Tibial nerve (tissue), 4 donors: Measurements from ENCODE around the gene ZNF385C. TPM values are rescaled to one million over a fixed set of nuclear protein-coding genes. Genes with fewer than 3 reads are reported as not detected.

Experiments used
- DNase-seq, 2 donors: peaks; one replicate each; pipeline ENCODE4 v3.0.0-alpha.2; 2019; ENCODE audit warnings: low spot score in 2 of 2
- H3K27ac ChIP-seq, 4 donors: fragments of 200-600 bp; sonication (generic) in 3 of 4; one replicate each; pipeline ENCODE4 v1.5.1; 2017 to 2019; ENCODE audit warnings: mild to moderate bottlenecking in 1 of 4
- H3K27me3 ChIP-seq, 2 donors: fragments of 200-600 bp; sonication (generic) in 1 of 2; one replicate each; pipeline versions ENCODE4 v1.5.1 to v1.6.0; 2017 to 2019
- H3K36me3 ChIP-seq, 3 donors: fragments of 200-600 bp; sonication (generic); one replicate each; pipeline ENCODE4 v1.5.1; 2018 to 2019
- H3K4me1 ChIP-seq, 4 donors: fragments of 200-600 bp; sonication (generic) in 3 of 4; one replicate each; pipeline ENCODE4 v1.5.1; 2017 to 2019
- H3K4me3 ChIP-seq, 4 donors: fragments of 200-600 bp; sonication (generic) in 3 of 4; one replicate each; pipeline ENCODE4 v1.5.1; 2017 to 2019; ENCODE audit warnings: mild to moderate bottlenecking in 1 of 4, moderate library complexity in 1 of 4
- H3K9me3 ChIP-seq, 4 donors: fragments of 200-600 bp; sonication (generic) in 3 of 4; one replicate each; pipeline ENCODE4 v1.5.1; 2017 to 2019
- EP300 ChIP-seq, 2 donors: sonication (generic); formaldehyde crosslinking; IDR thresholded peaks; one replicate each; pipeline ENCODE4 v1.6.1; 2017; ENCODE audit warnings: antibody characterized with exemption in 2 of 2, mild to moderate bottlenecking in 1 of 2
- POLR2A ChIP-seq, 2 donors: fragments of 450-650 bp; IDR thresholded peaks; one replicate each; pipeline ENCODE4 v1.6.1; 2017; ENCODE audit warnings: antibody characterized with exemption in 2 of 2, mild to moderate bottlenecking in 2 of 2, moderate library complexity in 2 of 2
- WGBS, 2 donors: methylation state at CpG; one replicate each; pipeline ENCODE4 v1.1.5; 2018; 5-methylcytosine and 5-hydroxymethylcytosine counted together
- total RNA-seq, 4 donors: library from RNA; depleted of rRNA; stranded (reverse); fragments of >200 nt; gene quantifications; one replicate each; pipeline ENCODE4 v1.1.0, GENCODE V29; 2016
- TF ChIP-seq, protein P1 (sequence below), 5 experiments: fragments of 200-600 bp in 3 of 5; fragments of 450-650 bp in 2 of 5; sonication (generic) in 3 of 5; IDR thresholded peaks; one replicate each; pipeline ENCODE4 v1.5.1; 2016 to 2019; ENCODE audit warnings: antibody characterized with exemption in 5 of 5, mild to moderate bottlenecking in 3 of 5, moderate library complexity in 2 of 5

The ZNF385C gene
- total RNA-seq, 4 donors from 2014 or later, result 0.20 to 1.5 TPM; not detected in 2

DNA sequence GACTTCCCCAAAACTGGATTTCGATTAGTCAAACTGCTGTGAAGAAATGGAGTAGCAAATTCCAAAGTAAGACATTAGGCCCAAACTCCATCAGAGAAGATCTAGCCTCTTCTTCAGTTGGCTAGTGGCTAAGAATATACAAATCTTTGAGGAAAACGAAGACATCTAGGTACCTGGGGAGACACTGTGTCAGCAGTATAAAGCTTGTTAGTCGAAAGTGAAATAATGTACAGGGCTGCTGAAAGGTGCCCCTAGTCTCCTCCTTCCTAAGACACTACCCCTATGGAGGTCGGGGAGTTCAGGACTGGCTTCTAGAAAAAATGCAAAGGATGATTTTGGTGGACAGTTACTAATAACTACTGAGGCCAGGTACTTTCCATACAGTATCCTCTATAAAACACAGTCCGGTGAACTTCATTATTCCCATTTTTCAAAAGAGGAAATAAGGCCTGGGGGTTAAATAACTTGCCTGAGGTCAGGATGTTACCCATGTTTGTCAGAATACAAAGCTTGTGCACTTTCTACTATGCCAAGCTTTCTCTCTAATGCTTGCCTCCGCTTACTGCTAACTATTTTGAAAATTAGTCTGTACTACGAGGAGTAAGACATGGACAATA lies 96.0 kb downstream of the ZNF385C start:
- TF ChIP-seq EP300 (IDR thresholded peaks at IDR 0.05) (no peak), POLR2A (IDR thresholded peaks at IDR 0.05) (no peak)
- TF ChIP-seq, protein P1, sequence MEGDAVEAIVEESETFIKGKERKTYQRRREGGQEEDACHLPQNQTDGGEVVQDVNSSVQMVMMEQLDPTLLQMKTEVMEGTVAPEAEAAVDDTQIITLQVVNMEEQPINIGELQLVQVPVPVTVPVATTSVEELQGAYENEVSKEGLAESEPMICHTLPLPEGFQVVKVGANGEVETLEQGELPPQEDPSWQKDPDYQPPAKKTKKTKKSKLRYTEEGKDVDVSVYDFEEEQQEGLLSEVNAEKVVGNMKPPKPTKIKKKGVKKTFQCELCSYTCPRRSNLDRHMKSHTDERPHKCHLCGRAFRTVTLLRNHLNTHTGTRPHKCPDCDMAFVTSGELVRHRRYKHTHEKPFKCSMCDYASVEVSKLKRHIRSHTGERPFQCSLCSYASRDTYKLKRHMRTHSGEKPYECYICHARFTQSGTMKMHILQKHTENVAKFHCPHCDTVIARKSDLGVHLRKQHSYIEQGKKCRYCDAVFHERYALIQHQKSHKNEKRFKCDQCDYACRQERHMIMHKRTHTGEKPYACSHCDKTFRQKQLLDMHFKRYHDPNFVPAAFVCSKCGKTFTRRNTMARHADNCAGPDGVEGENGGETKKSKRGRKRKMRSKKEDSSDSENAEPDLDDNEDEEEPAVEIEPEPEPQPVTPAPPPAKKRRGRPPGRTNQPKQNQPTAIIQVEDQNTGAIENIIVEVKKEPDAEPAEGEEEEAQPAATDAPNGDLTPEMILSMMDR (IDR thresholded peaks at IDR 0.05), result no peak
- peaks cover 0 to 70% (median 48%) of the 10 kb centered on the region in 4 donors for H3K4me1 ChIP-seq
- no peak for DNase-seq
- peak overlapping the region; percentile 21 to 83 (median 59) for H3K27ac ChIP-seq
- H3K27me3 ChIP-seq, result no peaks in the 10 kb centered on the region
- peaks cover 0 to 41% (median 15%) of the 10 kb centered on the region in 3 donors for H3K36me3 ChIP-seq
- 59 to 71% methylated on average over 7 of the region's 7 CpGs for WGBS, 2 donors
- H3K4me3 ChIP-seq, result no peak overlapping the region
- no peaks in the 10 kb centered on the region for H3K9me3 ChIP-seq

DNA sequence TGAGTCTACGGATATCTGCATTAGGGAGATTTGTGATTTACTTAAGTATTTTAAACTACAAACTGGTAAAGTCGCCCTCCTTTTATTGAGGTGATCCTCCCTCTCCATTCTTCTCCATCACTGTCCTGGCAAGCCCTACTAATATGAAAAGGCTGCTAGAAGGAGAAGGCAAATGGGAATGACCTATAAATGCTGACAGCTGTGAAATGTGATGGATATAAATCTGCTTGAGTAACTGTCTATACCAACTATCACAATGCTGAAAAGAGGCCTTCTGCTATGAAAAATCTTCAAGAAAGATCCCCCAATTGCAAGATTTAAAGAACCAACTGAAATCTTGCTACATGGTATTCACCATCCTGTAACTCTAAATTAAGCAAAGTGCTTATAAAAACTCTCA lies 96.5 kb downstream of the ZNF385C start:
- 71 to 83% methylated on average over 2 of the region's 2 CpGs for WGBS, 2 donors
- peak overlapping the region; percentile 21 to 83 (median 59) for H3K27ac ChIP-seq
- no peak overlapping the region for H3K4me3 ChIP-seq
- H3K9me3 ChIP-seq, result no peaks in the 10 kb centered on the region
- no peak for DNase-seq
- TF ChIP-seq, protein P1 (IDR thresholded peaks at IDR 0.05), result no peak
- no peak for TF ChIP-seq EP300 (IDR thresholded peaks at IDR 0.05)
- no peak for TF ChIP-seq POLR2A (IDR thresholded peaks at IDR 0.05)
- H3K36me3 ChIP-seq, result peaks cover 0 to 46% (median 15%) of the 10 kb centered on the region in 3 donors
- peaks cover 0 to 65% (median 46%) of the 10 kb centered on the region in 4 donors for H3K4me1 ChIP-seq
- no peaks in the 10 kb centered on the region for H3K27me3 ChIP-seq

DNA sequence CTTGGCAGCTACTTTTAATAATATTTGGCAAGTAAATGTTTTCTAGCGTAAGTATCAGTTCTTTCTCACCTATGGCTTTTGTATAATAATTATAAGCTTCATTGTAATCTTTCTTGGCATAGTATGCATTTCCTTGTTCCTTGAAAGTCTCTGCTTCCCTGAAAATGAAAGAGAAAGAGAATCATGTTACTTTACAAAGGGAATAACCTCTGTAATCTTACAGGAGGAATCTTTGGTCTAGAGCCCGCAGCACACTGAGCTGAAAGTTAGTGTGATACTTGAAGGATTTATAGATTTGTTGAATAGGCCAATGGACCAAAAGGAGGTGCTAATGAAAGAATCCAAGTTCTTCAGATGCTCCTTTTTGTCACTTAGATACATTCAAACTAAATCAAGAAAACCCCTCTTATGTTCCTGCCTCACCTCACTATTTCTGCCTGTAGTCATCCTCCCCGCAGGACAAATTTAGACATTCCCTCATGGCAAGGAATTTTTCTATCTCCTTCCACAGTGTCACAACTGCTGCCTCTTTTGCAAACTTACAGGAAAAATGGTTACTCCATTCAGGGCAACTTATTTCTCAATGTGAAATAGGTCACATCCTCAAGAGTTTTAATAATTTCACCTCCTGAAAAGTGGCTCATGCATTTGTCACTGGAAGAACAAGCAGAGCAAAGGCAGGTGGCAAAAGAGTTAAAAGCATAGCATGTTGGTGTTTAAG lies 97.7 kb downstream of the ZNF385C start:
- Histone ChIP-seq H3K4me1 (peaks cover 0 to 53% (median 43%) of the 10 kb centered on the region in 4 donors), H3K27ac (peak overlapping the region in 3 of 4 donors; percentile 41 to 83 (median 77)), H3K27me3 (no peaks in the 10 kb centered on the region), H3K9me3 (no peaks in the 10 kb centered on the region), H3K4me3 (no peak overlapping the region), H3K36me3 (peaks cover 2 to 58% (median 15%) of the 10 kb centered on the region in 3 donors)
- DNase-seq, result no peak
- 81 to 83% methylated on average over 3 of the region's 3 CpGs for WGBS, 2 donors
- TF ChIP-seq EP300 (IDR thresholded peaks at IDR 0.05), result no peak
- TF ChIP-seq, protein P1 (IDR thresholded peaks at IDR 0.05), result no peak
- TF ChIP-seq POLR2A (IDR thresholded peaks at IDR 0.05), result no peak

DNA sequence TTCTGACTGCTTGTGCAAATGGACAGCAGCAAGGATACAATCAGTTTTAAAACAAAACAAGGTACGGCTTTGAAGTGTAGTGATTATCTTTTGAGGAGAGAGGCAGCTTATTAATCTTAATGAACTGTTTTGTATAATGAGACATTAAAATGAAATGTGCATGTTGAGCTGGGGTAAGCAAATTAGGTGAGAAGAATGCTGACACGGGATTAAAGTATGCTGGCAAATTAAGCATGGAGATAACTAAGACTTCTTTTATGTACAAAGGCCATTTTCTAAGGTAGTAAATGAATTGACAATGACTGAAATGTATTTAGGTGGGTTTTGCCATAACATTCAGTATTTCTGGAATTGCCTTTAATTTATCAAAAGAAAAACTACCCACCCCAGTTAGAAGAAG lies 99.8 kb downstream of the ZNF385C start:
- Histone ChIP-seq H3K4me1 (peaks cover 0 to 35% (median 27%) of the 10 kb centered on the region in 4 donors), H3K4me3 (no peak overlapping the region), H3K9me3 (no peaks in the 10 kb centered on the region), H3K27me3 (no peaks in the 10 kb centered on the region), H3K27ac (peak overlapping the region in 1 of 4 donors; percentile 14), H3K36me3 (peaks cover 3 to 79% (median 31%) of the 10 kb centered on the region in 3 donors)
- DNase-seq, result no peak
- WGBS, 2 donors, result 43 to 47% methylated on average over 2 of the region's 2 CpGs
- TF ChIP-seq POLR2A (IDR thresholded peaks at IDR 0.05) (no peak), EP300 (IDR thresholded peaks at IDR 0.05) (no peak)
- TF ChIP-seq, protein P1 (IDR thresholded peaks at IDR 0.05), result no peak

DNA sequence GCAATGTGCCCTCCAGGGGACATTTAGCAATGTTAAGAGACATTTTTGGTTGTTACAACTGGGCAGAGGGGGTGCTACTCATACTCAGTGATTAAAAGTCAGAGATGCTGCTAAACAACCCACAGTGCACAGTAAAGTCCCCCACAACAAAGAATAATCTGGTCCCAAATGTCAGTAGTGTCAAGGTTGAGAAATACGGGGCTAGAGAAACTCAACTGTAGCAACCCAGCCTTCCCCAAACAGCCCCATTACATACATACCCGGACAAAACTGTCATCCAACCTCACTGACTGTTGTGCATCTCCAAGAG lies 101.5 kb downstream of the ZNF385C start:
- H3K27me3 ChIP-seq, result no peaks in the 10 kb centered on the region
- DNase-seq, result no peak
- H3K4me1 ChIP-seq, result peaks cover 0 to 28% (median 21%) of the 10 kb centered on the region in 4 donors
- no peak overlapping the region for H3K4me3 ChIP-seq
- H3K27ac ChIP-seq, result peak overlapping the region in 2 of 4 donors; percentile 42 to 55
- H3K9me3 ChIP-seq, result no peaks in the 10 kb centered on the region
- 74 to 93% methylated on average over 2 of the region's 2 CpGs for WGBS, 2 donors
- TF ChIP-seq EP300 (IDR thresholded peaks at IDR 0.05) (no peak), POLR2A (IDR thresholded peaks at IDR 0.05) (no peak)
- TF ChIP-seq, protein P1 (IDR thresholded peaks at IDR 0.05), result no peak
- H3K36me3 ChIP-seq, result peaks cover 3 to 91% (median 38%) of the 10 kb centered on the region in 3 donors
